Breast epithelium (tissue), 4 donors: ENCODE measurements around the gene C16orf82. TPM values are rescaled to one million over a fixed set of nuclear protein-coding genes. Genes with fewer than 3 reads are reported as not detected.

ENCODE experiments used
- DNase-seq, 2 donors: peaks; one replicate each; pipeline ENCODE4 v3.0.0-alpha.2; 2019; ENCODE audit warnings: low spot score in 2 of 2
- H3K27ac ChIP-seq, 2 donors: fragments of 200-600 bp; sonication (generic) in 1 of 2; one replicate each; pipeline ENCODE4 v1.5.1; 2016 to 2019; ENCODE audit warnings: mild to moderate bottlenecking in 1 of 2
- H3K27me3 ChIP-seq, 2 donors: fragments of 200-600 bp; sonication (generic) in 1 of 2; one replicate each; pipeline versions ENCODE4 v1.5.1 to v1.6.0; 2017 to 2019; ENCODE audit warnings: control low read depth in 1 of 2, mild to moderate bottlenecking in 1 of 2
- H3K36me3 ChIP-seq: fragments of 200-600 bp; one replicate; pipeline ENCODE4 v1.5.1; 2019
- H3K4me1 ChIP-seq, 2 donors: fragments of 200-600 bp; sonication (generic); one replicate each; pipeline ENCODE4 v1.5.1; 2016 to 2019; ENCODE audit warnings: control low read depth in 1 of 2
- H3K4me3 ChIP-seq, 3 donors: fragments of 200-600 bp; sonication (generic); 1 replicate in 2 of 3; 2 replicates in 1 of 3; pipeline ENCODE4 v1.5.1; 2016 to 2019; ENCODE audit warnings: mild to moderate bottlenecking in 3 of 3, moderate library complexity in 2 of 3
- H3K9me3 ChIP-seq, 2 donors: fragments of 200-600 bp; sonication (generic) in 1 of 2; one replicate each; pipeline ENCODE4 v1.5.1; 2016 to 2019; ENCODE audit warnings: control low read depth in 1 of 2
- POLR2A ChIP-seq: fragments of 450-650 bp; IDR thresholded peaks from one replicate; pipeline ENCODE4 v1.6.1; 2016; ENCODE audit warnings: antibody characterized with exemption, mild to moderate bottlenecking, moderate library complexity
- POLR2AphosphoS5 ChIP-seq, 3 donors: sonication (generic); formaldehyde crosslinking; IDR thresholded peaks; one replicate each; pipeline ENCODE4 v1.6.1; 2017; ENCODE audit warnings: antibody characterized with exemption in 3 of 3
- intact Hi-C: fragments of 100-400 bp; cut with DNase I; formaldehyde crosslinking; loops from one replicate; pipeline ENCODE4 v1.15.1; 2023; ENCODE audit warnings: low total_unique reads
- total RNA-seq, 3 donors: library from RNA; depleted of rRNA; stranded (reverse); fragments of >200 nt; gene quantifications; one replicate each; pipeline ENCODE4 v1.1.0, GENCODE V29; 2016
- TF ChIP-seq, protein P1 (sequence below), 3 donors: fragments of 450-650 bp; IDR thresholded peaks; one replicate each; pipeline ENCODE4 v1.5.1; 2016 to 2017; ENCODE audit warnings: antibody characterized with exemption in 3 of 3, mild to moderate bottlenecking in 3 of 3, moderate library complexity in 3 of 3

C16orf82 gene
- total RNA-seq, 3 donors from 2014 or later: 0.16 TPM; not detected in 2

DNA sequence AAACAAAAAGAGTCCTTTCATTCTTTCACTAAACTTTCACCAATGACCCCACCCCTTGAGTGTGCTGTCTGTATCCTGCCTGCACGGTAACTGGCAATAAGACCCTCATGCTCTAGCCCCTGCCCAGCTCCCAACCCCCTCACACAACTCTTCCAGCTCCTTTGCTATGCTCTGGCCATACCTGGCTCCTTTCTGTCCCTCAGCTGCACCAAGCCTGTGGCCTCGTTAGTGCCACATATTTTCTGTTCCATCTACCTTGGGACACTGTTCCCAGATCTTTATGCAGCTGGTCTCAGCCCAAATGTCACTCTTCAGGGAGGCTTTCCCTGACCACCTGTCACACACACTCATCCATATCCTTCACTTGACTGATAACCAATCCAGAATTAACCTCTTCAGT, 47.3 kb downstream of the C16orf82 start:
- DNase-seq: peak in 1 of 2 donors; percentile 19

DNA sequence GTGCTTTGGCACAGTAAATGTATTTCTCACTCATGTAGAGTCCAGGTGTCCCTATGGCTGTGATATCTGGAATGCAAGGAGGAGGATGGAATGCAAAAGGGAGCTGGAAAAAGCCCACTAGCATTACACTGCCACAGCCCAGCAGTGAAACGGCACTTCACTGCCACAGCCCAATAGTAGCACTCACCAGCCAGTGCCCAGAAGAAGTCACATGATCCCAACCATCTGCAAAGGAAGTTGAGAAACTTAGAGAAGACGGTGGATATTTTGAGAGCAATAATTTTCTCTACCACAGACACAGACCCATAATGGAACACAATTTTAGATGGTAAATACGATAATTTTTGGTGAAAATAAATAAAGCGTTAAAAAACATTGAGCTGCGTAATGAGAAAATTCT, 51.8 kb downstream of the C16orf82 start:
- Histone ChIP-seq H3K27ac (no peak overlapping the region), H3K36me3 (no peaks in the 10 kb centered on the region), H3K9me3 (peaks cover 10 to 20% of the 10 kb centered on the region in 2 donors), H3K4me3 (no peak overlapping the region), H3K4me1 (no peaks in the 10 kb centered on the region), H3K27me3 (no peaks in the 10 kb centered on the region)
- TF ChIP-seq, protein P1, sequence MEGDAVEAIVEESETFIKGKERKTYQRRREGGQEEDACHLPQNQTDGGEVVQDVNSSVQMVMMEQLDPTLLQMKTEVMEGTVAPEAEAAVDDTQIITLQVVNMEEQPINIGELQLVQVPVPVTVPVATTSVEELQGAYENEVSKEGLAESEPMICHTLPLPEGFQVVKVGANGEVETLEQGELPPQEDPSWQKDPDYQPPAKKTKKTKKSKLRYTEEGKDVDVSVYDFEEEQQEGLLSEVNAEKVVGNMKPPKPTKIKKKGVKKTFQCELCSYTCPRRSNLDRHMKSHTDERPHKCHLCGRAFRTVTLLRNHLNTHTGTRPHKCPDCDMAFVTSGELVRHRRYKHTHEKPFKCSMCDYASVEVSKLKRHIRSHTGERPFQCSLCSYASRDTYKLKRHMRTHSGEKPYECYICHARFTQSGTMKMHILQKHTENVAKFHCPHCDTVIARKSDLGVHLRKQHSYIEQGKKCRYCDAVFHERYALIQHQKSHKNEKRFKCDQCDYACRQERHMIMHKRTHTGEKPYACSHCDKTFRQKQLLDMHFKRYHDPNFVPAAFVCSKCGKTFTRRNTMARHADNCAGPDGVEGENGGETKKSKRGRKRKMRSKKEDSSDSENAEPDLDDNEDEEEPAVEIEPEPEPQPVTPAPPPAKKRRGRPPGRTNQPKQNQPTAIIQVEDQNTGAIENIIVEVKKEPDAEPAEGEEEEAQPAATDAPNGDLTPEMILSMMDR (IDR thresholded peaks at IDR 0.05): no peak
- no peak for TF ChIP-seq POLR2A
- no peak for TF ChIP-seq POLR2AphosphoS5 (IDR thresholded peaks at IDR 0.05)
- DNase-seq: no peak
- intact Hi-C loops: no loop called here

More for the DNA sequence above, 47.3 kb downstream of the C16orf82 start:
- no peaks in the 10 kb centered on the region for H3K9me3 ChIP-seq
- H3K36me3 ChIP-seq: no peaks in the 10 kb centered on the region
- no peaks in the 10 kb centered on the region for H3K27me3 ChIP-seq
- intact Hi-C loops: no loop called here
- no peak overlapping the region for H3K4me3 ChIP-seq
- TF ChIP-seq, protein P1 (IDR thresholded peaks at IDR 0.05): no peak
- TF ChIP-seq POLR2AphosphoS5 (IDR thresholded peaks at IDR 0.05) (no peak), POLR2A (no peak)
- H3K4me1 ChIP-seq: no peaks in the 10 kb centered on the region
- H3K27ac ChIP-seq: no peak overlapping the region

Other genes starting within 250 kb of the C16orf82 start
- gene KDM8, start 136.6 kb downstream of the C16orf82 start, total RNA-seq: 1 to 10 TPM; 1.9 to 4.5 (median 4.3) TPM
- gene NSMCE1, start 201.8 kb downstream of the C16orf82 start, total RNA-seq: 10 to 100 TPM; 32.4 to 54.6 (median 51.8) TPM
- 10 to 100 TPM; 18.7 to 53.4 (median 51.8) TPM for gene IL4R, start 247.0 kb downstream of the C16orf82 start, total RNA-seq